GM18505 (cell line): Measurements from ENCODE around the gene PPP2CA.
"Not testable (repeated sequence)": the region's sequence is repeated elsewhere in the genome, so short reads cannot be mapped to it uniquely, and the experiment has no call there.

Experiments
- ATAC-seq: cut with Tn5 transposase; IDR thresholded peaks from one replicate; pipeline ENCODE4 v1.9.1; 2021; ENCODE audit not compliant: unreplicated experiment
- POLR2A ChIP-seq: IDR thresholded peaks from 4 replicates; pipeline ENCODE4 v1.6.1; 2011; ENCODE audit warnings: borderline replicate concordance; ENCODE audit not compliant: insufficient read depth, insufficient read length; ENCODE audit errors: extremely low read depth

Gene PPP2CA

GRCh38 chr5:134225780-134226440, at the start of gene PPP2CA:
PPP2CA (minus strand) TSS chr5:134226073; CDS start chr5:134225861, 212 bp downstream.
- peak; percentile 77 for TF ChIP-seq POLR2A
- peak; percentile 79 for ATAC-seq

GRCh38 chr5:134273642-134274395, 47.9 kb upstream of the PPP2CA start:
- TF ChIP-seq POLR2A: no peak
- ATAC-seq: no peak

GRCh38 chr5:134271059-134271458, 45.2 kb upstream of the PPP2CA start:
- ATAC-seq: no peak
- no peak for TF ChIP-seq POLR2A

GRCh38 chr5:134268919-134269318, 43.0 kb upstream of the PPP2CA start:
- no peak for ATAC-seq
- no peak for TF ChIP-seq POLR2A

GRCh38 chr5:134268019-134268601, 42.2 kb upstream of the PPP2CA start:
- no peak for TF ChIP-seq POLR2A
- ATAC-seq: no peak

- no peak for TF ChIP-seq POLR2A
- ATAC-seq: no peak
Measured at GRCh38 chr5:134267366-134268018, 41.6 kb upstream of the PPP2CA start.

- no peak for ATAC-seq
- no peak for TF ChIP-seq POLR2A
Measured at GRCh38 chr5:134263801-134264200, 37.9 kb upstream of the PPP2CA start.

GRCh38 chr5:134262629-134263028, 36.8 kb upstream of the PPP2CA start:
- not testable (repeated sequence) for ATAC-seq

- ATAC-seq: no peak
- no peak for TF ChIP-seq POLR2A
Measured at GRCh38 chr5:134258896-134259295, 33.0 kb upstream of the PPP2CA start.

GRCh38 chr5:134257176-134257575, 31.3 kb upstream of the PPP2CA start:
- no peak for TF ChIP-seq POLR2A
- ATAC-seq: no peak

- no peak for TF ChIP-seq POLR2A
- no peak for ATAC-seq
Measured at GRCh38 chr5:134255418-134256150, 29.7 kb upstream of the PPP2CA start.

- not testable (repeated sequence) for ATAC-seq
Measured at GRCh38 chr5:134253368-134254153, 27.7 kb upstream of the PPP2CA start.
